Glutamatergic neuron (in vitro differentiated cells): ENCODE measurements around the gene PIP4K2B. TPM values are rescaled to one million over a fixed set of nuclear protein-coding genes. Genes with fewer than 3 reads are reported as not detected.

Experiments
- DNase-seq: peaks from one replicate; pipeline ENCODE4 v3.0.0; 2022
- H3K27ac Mint-ChIP-seq: one replicate; pipeline ENCODE4 v1.8.0; 2020; ENCODE audit warnings: mild to moderate bottlenecking, mixed read lengths, inconsistent platforms; ENCODE audit not compliant: unreplicated experiment
- H3K27me3 Mint-ChIP-seq: one replicate; pipeline ENCODE4 v1.8.0; 2020; ENCODE audit warnings: mild to moderate bottlenecking, moderate library complexity, mixed read lengths, inconsistent platforms; ENCODE audit not compliant: unreplicated experiment
- H3K36me3 Mint-ChIP-seq: one replicate; pipeline ENCODE4 v1.8.0; 2020; ENCODE audit warnings: mild to moderate bottlenecking, mixed read lengths, inconsistent platforms; ENCODE audit not compliant: unreplicated experiment
- H3K4me1 Mint-ChIP-seq: one replicate; pipeline ENCODE4 v1.8.0; 2020; ENCODE audit warnings: mild to moderate bottlenecking, low read depth, mixed read lengths, inconsistent platforms; ENCODE audit not compliant: unreplicated experiment
- H3K4me3 Mint-ChIP-seq: one replicate; pipeline ENCODE4 v1.8.0; 2020; ENCODE audit warnings: mild to moderate bottlenecking, mixed read lengths, inconsistent platforms; ENCODE audit not compliant: unreplicated experiment
- H3K9me3 Mint-ChIP-seq: one replicate; pipeline ENCODE4 v1.8.0; 2020; ENCODE audit warnings: mild to moderate bottlenecking, moderate library complexity, mixed read lengths, inconsistent platforms; ENCODE audit not compliant: unreplicated experiment
- CTCF ChIP-seq: fragments of 200-600 bp; sonication (generic); IDR thresholded peaks from one replicate; pipeline ENCODE4 v1.5.0; 2021; ENCODE audit not compliant: partially characterized antibody, unreplicated experiment
- microRNA-seq: library from miRNA; unstranded; fragments of <30 nt; microRNA quantifications from one replicate; pipeline ENCODE4, GENCODE V29; 2020; ENCODE audit not compliant: unreplicated experiment
- total RNA-seq: library from RNA; stranded (reverse); fragmentation: NEBNext Ultra II Directional; extraction: Animal tissue kit (Norgen Biotek cat#: 25700); gene quantifications from one replicate; pipeline ENCODE4 v1.2.1, GENCODE V29; 2021; ENCODE audit not compliant: unreplicated experiment

Gene PIP4K2B
- total RNA-seq, 1 donor from 2014 or later: 66.4 TPM

- no peak for TF ChIP-seq CTCF
- Mint-ChIP-seq H3K4me1 (peaks cover 15% of the 10 kb centered on the region), H3K27ac (no peak overlapping the region), H3K36me3 (no peaks in the 10 kb centered on the region), H3K27me3 (peaks cover 8% of the 10 kb centered on the region), H3K4me3 (peak overlapping the region; percentile 63), H3K9me3 (peaks cover 4% of the 10 kb centered on the region)
- DNase-seq: no peak
These were observed 79.9 kb downstream of the PIP4K2B start for GRCh38 chr17:38719289-38719942.

GRCh38 chr17:38717139-38717745 is 82.1 kb downstream of the PIP4K2B start:
- Mint-ChIP-seq H3K27ac (no peak overlapping the region), H3K4me3 (no peak overlapping the region), H3K9me3 (peaks cover 3% of the 10 kb centered on the region), H3K4me1 (peaks cover 14% of the 10 kb centered on the region), H3K36me3 (no peaks in the 10 kb centered on the region), H3K27me3 (peaks cover 8% of the 10 kb centered on the region)
- DNase-seq: no peak
- no peak for TF ChIP-seq CTCF

- DNase-seq: no peak
- Mint-ChIP-seq H3K4me3 (no peak overlapping the region), H3K9me3 (peaks cover 3% of the 10 kb centered on the region), H3K36me3 (no peaks in the 10 kb centered on the region), H3K27me3 (peaks cover 8% of the 10 kb centered on the region), H3K4me1 (peaks cover 14% of the 10 kb centered on the region), H3K27ac (no peak overlapping the region)
- no peak for TF ChIP-seq CTCF
These were observed 82.9 kb downstream of the PIP4K2B start for GRCh38 chr17:38716368-38717005.

Small RNA genes within 50 kb of the gene (microRNA-seq; reads per million reads assigned to microRNA genes)
- gene MIR4726 (3.3 reads per million, percentile 24 among the genes with 10 or more reads in this experiment), gene MIR4727 (1.5 reads per million, percentile 6 among the genes with 10 or more reads in this experiment)

Other genes starting within 250 kb of the PIP4K2B start
- 20.8 TPM for gene SRCIN1, start 193.6 kb downstream of the PIP4K2B start, total RNA-seq
- gene EPOP, start 124.6 kb downstream of the PIP4K2B start, total RNA-seq: 2.0 TPM
- gene MLLT6, start 94.3 kb downstream of the PIP4K2B start, total RNA-seq: 59.8 TPM
- gene CISD3, start 69.2 kb downstream of the PIP4K2B start, total RNA-seq: 3.2 TPM
- gene PCGF2, start 51.2 kb downstream of the PIP4K2B start, total RNA-seq: 70.1 TPM
- 121 TPM for gene PSMB3, start 46.8 kb downstream of the PIP4K2B start, total RNA-seq
- gene CWC25, start 25.8 kb upstream of the PIP4K2B start, total RNA-seq: 13.0 TPM
- 850 TPM for gene RPL23, start 54.2 kb upstream of the PIP4K2B start, total RNA-seq
- 66.6 TPM for gene LASP1, start 70.5 kb upstream of the PIP4K2B start, total RNA-seq
- gene FBXO47, start 167.8 kb upstream of the PIP4K2B start, total RNA-seq: not detected